ENCODE results near the gene E2F4. TPM values are rescaled to one million over a fixed set of nuclear protein-coding genes. Genes with fewer than 3 reads are reported as not detected.
A peak's percentile ranks its signal among the peaks of the same experiment; 100 is the strongest.

The E2F4 gene
- total RNA-seq, 1 experiment from 2014 or later: 74.5 TPM

DNA sequence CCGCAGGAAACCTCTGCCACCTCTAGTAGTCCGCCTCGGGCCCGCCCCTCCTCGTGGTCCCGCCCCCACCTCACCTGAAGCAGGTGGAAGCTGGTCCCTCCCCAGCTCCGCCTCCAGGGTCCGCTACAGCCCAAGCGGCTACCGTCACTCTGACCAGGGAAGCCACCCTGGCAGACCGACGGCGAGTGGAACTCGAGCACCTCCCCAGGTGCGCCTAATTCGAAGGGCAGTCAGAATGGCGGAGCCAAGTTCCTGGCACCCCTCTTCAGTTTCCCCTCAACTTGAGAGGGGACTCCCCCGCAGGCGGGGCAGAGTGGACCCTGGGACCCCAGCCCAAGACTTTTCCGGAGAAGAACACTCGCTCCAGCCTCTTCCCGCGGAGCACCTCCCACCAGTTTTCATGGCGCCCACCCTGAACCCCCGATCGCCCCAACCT, 54.8 kb downstream of the E2F4 start:
- DNase-seq (ENCODE audit: low read depth, low spot score) (no peak), ATAC-seq (peak; percentile 21)
- Histone ChIP-seq H3K36me3 (ENCODE audit: control insufficient read depth, insufficient read depth, low read length) (no peaks in the 10 kb centered on the region; the same call in 1 of the 2 replicates), H3K27me3 (ENCODE audit: control insufficient read depth, insufficient read depth, low read length) (no peaks in the 10 kb centered on the region), H3K27ac (ENCODE audit: low read length) (no peak overlapping the region), H3K4me3 (ENCODE audit: low read depth in 2 of 2, low read length in 2 of 2) (peak overlapping the region; percentile 64 to 73), H3K4me1 (ENCODE audit: control insufficient read depth, insufficient read depth, low read length) (peaks cover 7% of the 10 kb centered on the region), H3K9me3 (ENCODE audit: control insufficient read depth, insufficient read depth, low read depth, low read length) (no peaks in the 10 kb centered on the region)
- in situ Hi-C loops (cut with HindIII; ENCODE audit: low pct_unique_long_range_greater_than_20kb, low sequenced_read_pairs): no loop called here
- BruUV-seq (replicated peaks): no TSS peak
- TF ChIP-seq, protein P1, sequence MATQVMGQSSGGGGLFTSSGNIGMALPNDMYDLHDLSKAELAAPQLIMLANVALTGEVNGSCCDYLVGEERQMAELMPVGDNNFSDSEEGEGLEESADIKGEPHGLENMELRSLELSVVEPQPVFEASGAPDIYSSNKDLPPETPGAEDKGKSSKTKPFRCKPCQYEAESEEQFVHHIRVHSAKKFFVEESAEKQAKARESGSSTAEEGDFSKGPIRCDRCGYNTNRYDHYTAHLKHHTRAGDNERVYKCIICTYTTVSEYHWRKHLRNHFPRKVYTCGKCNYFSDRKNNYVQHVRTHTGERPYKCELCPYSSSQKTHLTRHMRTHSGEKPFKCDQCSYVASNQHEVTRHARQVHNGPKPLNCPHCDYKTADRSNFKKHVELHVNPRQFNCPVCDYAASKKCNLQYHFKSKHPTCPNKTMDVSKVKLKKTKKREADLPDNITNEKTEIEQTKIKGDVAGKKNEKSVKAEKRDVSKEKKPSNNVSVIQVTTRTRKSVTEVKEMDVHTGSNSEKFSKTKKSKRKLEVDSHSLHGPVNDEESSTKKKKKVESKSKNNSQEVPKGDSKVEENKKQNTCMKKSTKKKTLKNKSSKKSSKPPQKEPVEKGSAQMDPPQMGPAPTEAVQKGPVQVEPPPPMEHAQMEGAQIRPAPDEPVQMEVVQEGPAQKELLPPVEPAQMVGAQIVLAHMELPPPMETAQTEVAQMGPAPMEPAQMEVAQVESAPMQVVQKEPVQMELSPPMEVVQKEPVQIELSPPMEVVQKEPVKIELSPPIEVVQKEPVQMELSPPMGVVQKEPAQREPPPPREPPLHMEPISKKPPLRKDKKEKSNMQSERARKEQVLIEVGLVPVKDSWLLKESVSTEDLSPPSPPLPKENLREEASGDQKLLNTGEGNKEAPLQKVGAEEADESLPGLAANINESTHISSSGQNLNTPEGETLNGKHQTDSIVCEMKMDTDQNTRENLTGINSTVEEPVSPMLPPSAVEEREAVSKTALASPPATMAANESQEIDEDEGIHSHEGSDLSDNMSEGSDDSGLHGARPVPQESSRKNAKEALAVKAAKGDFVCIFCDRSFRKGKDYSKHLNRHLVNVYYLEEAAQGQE (IDR thresholded peaks at IDR 0.05; ENCODE audit: insufficient read depth in 1 of 2, low read depth in 2 of 2, low read length in 1 of 2): no peak
- TF ChIP-seq POLR2AphosphoS5 (IDR thresholded peaks at IDR 0.05; ENCODE audit: low read depth, low read length) (no peak), TCF7L2 (IDR thresholded peaks at IDR 0.05; ENCODE audit: low read depth, low read length) (no peak), SIN3A (IDR thresholded peaks at IDR 0.05; ENCODE audit: borderline replicate concordance, insufficient read depth, low read depth, low read length) (no peak)
- TF ChIP-seq, protein P2, sequence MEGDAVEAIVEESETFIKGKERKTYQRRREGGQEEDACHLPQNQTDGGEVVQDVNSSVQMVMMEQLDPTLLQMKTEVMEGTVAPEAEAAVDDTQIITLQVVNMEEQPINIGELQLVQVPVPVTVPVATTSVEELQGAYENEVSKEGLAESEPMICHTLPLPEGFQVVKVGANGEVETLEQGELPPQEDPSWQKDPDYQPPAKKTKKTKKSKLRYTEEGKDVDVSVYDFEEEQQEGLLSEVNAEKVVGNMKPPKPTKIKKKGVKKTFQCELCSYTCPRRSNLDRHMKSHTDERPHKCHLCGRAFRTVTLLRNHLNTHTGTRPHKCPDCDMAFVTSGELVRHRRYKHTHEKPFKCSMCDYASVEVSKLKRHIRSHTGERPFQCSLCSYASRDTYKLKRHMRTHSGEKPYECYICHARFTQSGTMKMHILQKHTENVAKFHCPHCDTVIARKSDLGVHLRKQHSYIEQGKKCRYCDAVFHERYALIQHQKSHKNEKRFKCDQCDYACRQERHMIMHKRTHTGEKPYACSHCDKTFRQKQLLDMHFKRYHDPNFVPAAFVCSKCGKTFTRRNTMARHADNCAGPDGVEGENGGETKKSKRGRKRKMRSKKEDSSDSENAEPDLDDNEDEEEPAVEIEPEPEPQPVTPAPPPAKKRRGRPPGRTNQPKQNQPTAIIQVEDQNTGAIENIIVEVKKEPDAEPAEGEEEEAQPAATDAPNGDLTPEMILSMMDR (IDR thresholded peaks at IDR 0.05): no peak
- intact Hi-C loops (cut with micrococcal nuclease; ENCODE audit: unreplicated experiment): no loop called here
- CTCF ChIA-PET: no interaction called here
- POLR2A ChIA-PET: interaction anchor here (0.6 kb wide), 1 partner anchor 81 kb away, joined by 4 read pairs; no protein-coding TSS in a partner anchor

DNA sequence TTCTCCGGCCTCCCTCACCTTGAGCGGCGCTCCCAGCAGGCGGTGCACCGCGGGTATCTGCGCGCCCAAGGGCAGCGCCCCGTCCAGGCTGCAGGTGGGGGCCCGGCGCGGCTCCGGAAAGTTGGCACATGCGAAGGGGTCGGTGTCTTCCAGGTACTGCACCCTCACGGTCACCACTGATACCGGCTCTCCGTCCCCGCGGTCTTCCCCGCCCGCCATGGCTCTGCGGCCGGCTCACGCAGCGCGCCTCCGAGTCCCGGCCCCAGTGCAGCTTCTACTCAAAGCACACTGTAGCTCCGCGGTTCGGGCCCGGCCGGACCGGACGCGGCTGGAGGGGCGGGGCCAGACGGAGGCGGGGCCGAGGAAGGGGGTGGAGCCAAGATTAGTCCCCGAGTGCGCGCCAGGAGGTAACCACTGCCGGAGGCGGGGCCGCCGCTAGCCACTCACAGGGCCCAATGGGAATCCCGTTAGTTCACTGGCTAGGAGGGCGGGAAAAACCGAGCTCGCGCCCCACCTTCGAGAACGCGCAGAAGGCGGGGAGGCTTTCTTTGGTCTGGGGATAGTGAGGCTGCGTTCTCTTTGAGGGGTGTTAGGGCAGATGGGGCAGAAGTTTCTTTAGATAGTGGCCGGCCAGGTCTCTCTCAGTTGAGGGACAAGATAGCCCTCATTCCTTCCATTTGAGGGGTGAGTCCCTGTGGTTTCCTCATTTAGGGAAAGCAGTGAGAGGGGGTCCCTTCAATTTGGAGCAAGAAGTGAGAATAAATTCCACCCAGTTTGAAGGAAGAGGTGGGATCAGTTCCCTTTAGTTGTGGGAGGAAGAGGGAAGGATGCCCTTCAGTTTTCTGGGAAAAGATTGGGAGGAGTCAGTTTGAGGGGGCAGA, 55.5 kb downstream of the E2F4 start, which contains the start of gene FHOD1:
TSS of gene FHOD1 (minus strand) at position 290 of the 881 bp plus-strand sequence. CDS start at position 219, 71 bp downstream.
- peaks cover 7% of the 10 kb centered on the region for H3K4me1 ChIP-seq (ENCODE audit: control insufficient read depth, insufficient read depth, low read length)
- no peak within 1 kb of the TSS for H3K27ac ChIP-seq (ENCODE audit: low read length)
- in situ Hi-C loops (cut with HindIII; ENCODE audit: low pct_unique_long_range_greater_than_20kb, low sequenced_read_pairs): no loop called here
- CTCF ChIA-PET: interaction anchor here (0.6 kb wide), 1 partner anchor 66 kb away, joined by 6 read pairs; no protein-coding TSS in a partner anchor
- ATAC-seq (peak; percentile 86), DNase-seq (ENCODE audit: low read depth, low spot score) (no peak)
- no peaks in the 10 kb centered on the region; the same call in 1 of the 2 replicates for H3K36me3 ChIP-seq (ENCODE audit: control insufficient read depth, insufficient read depth, low read length)
- no peaks in the 10 kb centered on the region for H3K27me3 ChIP-seq (ENCODE audit: control insufficient read depth, insufficient read depth, low read length)
- no peaks in the 10 kb centered on the region for H3K9me3 ChIP-seq (ENCODE audit: control insufficient read depth, insufficient read depth, low read depth, low read length)
- H3K4me3 ChIP-seq (ENCODE audit: low read depth in 2 of 2, low read length in 2 of 2): peak within 1 kb of the TSS; percentile 64 to 73
- intact Hi-C loops (cut with micrococcal nuclease; ENCODE audit: unreplicated experiment): no loop called here
- POLR2A ChIA-PET: interaction anchor here (0.6 kb wide), 2 partner anchors 82 to 303 kb away, joined by 4 to 7 read pairs; no protein-coding TSS in a partner anchor
- TF ChIP-seq, protein P1 (IDR thresholded peaks at IDR 0.05; ENCODE audit: insufficient read depth in 1 of 2, low read depth in 2 of 2, low read length in 1 of 2): no peak
- TF ChIP-seq, protein P2 (IDR thresholded peaks at IDR 0.05): no peak
- TF ChIP-seq SIN3A (IDR thresholded peaks at IDR 0.05; ENCODE audit: borderline replicate concordance, insufficient read depth, low read depth, low read length) (no peak), POLR2AphosphoS5 (IDR thresholded peaks at IDR 0.05; ENCODE audit: low read depth, low read length) (no peak), TCF7L2 (IDR thresholded peaks at IDR 0.05; ENCODE audit: low read depth, low read length) (no peak)
- no TSS peak for BruUV-seq (replicated peaks)

All from Panc1 (cell line).